ENCODE measurements around the gene MATN1.

MATN1 gene

DNA sequence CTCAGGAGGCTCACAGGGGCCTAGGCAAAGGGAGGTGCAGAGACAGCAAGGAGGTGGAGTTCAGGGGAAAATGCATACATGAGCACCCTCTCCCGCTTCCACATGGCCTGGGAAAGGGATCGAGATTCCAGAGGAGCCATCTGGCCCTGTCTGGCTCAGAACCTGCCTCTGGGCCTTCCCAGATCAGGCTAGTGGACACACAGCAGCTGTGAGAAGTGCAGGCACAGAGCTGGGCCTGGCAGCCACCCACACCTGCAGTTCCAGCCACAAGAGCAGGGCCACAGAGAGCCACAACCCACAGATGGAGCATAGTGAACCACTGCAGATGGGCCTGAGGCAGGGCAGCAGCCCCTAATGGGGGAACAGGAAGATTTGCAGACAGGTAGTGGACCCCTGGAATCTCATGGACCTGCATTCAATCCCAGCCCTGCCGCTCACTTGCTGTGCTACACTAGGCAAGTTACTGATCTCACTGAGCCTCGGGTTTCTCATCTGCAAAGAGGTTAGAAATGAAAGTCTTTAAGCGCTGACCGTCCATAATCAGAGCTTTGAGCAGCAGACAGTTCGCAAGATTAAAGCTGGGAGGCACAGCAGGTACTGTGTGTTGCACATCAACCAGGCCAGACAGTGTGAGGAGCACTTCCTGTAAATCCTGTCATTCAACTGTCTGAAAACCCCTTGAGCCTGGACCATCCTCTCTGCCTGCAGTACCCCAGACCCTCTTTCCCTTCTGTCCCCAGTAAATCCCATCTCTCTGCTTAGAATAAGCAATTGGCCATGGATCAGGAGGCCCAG lies 58.0 kb downstream of the MATN1 start:
- no peaks in the 10 kb centered on the region for H3K4me1 Mint-ChIP-seq
- no peaks in the 10 kb centered on the region for H3K9me3 Mint-ChIP-seq
- H3K27me3 Mint-ChIP-seq: peaks cover 9 to 17% of the 10 kb centered on the region in 2 donors
- no peak overlapping the region for H3K27ac Mint-ChIP-seq
- H3K36me3 Mint-ChIP-seq: no peaks in the 10 kb centered on the region
- no peak overlapping the region for H3K4me3 Mint-ChIP-seq
- DNase-seq: no peak
- no peak for ATAC-seq (replicated peaks)

DNA sequence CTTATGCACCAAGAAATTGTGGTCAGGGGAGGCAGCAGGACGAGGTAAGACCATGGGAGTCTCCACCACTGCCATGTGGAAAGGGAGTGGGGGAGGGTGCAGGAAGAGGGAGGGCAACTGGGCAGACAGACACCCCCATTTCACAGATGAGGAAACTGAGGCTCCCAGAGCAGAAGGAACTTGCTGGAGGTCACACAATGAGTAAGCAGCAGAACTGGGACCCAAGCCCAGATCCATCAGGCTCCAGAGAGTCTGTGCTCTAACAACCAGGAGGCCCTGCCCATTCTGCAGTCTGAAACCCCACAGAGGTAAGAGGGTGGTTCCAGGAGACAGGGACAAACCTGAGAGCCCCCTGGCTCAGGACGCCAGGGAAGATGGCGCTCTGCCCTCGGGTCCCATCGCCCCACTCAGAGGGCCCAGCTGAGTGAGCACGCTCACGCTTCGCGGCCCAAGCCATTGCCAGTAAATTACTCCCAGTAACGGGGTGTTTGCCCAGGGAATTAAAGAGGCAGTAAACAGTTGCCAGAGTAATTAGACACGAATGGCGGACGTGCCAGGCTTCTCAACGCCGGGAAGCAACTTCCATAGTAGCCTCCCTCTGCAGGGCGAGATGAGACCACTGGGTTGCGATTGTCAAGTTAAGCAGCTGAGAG lies 59.2 kb downstream of the MATN1 start:
- Mint-ChIP-seq H3K9me3 (no peaks in the 10 kb centered on the region), H3K4me1 (no peaks in the 10 kb centered on the region), H3K4me3 (no peak overlapping the region), H3K27ac (no peak overlapping the region), H3K27me3 (peaks cover 6 to 17% of the 10 kb centered on the region in 2 donors), H3K36me3 (no peaks in the 10 kb centered on the region)
- ATAC-seq (replicated peaks) (no peak), DNase-seq (no peak)

DNA sequence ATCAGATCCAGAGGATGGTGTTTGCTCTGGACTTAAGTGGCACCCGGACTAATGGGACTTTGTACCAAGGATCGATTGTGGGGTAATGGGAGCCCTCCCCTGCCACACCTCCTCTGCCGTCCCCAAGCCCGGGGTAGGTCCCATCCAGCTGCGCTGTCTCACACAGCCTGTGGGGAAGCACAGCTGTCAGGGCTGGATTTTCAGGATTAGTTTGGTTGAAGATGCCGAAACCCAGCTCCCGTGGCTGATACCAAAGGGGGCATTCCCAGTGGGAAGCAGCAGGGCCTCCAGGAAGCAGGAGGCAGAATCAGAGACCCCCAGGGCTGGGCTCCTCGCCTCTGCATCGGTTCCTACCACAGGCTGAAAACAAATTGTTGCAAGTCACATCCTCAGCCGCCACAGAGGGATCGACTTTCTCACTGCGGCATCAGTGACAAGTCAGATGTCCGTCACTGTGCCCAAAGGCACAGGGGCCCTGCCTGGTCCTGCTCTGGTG lies 59.7 kb downstream of the MATN1 start:
- DNase-seq (no peak), ATAC-seq (replicated peaks) (no peak)
- Mint-ChIP-seq H3K36me3 (no peaks in the 10 kb centered on the region), H3K27me3 (peaks cover 7 to 12% of the 10 kb centered on the region in 2 donors), H3K4me1 (no peaks in the 10 kb centered on the region), H3K9me3 (no peaks in the 10 kb centered on the region), H3K27ac (no peak overlapping the region), H3K4me3 (no peak overlapping the region)

DNA sequence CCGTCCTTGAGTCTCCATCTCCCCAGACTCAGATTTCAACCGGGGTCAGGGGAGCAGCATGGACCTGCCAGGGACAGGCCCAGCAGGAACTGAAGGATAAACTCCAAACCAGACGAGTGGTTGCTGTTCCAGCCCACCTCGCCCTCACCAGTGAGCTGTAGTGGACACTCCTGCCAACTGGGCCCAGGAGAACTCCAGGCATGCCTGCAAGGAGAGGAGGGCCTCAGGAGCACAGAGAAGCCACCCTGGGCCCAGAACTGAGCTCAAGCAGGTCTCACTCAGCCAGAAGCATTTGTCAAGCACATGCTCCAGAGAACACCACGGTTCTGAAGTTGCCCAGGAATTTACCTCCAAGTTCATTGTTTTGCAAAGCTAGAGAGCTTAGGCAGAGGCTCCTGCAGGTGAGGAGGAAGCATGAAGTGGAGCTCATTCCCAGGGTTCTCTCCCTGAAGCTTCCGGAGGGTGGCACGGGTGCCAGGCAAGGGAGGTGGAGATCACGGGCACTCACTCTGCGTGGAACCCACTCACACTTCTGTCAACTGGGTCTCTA lies 61.0 kb downstream of the MATN1 start:
- no peak overlapping the region for H3K4me3 Mint-ChIP-seq
- no peak overlapping the region for H3K27ac Mint-ChIP-seq
- ATAC-seq (replicated peaks) (no peak), DNase-seq (no peak)
- peaks cover 17% of the 10 kb centered on the region in 2 donors for H3K27me3 Mint-ChIP-seq
- H3K36me3 Mint-ChIP-seq: no peaks in the 10 kb centered on the region
- H3K9me3 Mint-ChIP-seq: no peaks in the 10 kb centered on the region
- H3K4me1 Mint-ChIP-seq: no peaks in the 10 kb centered on the region

DNA sequence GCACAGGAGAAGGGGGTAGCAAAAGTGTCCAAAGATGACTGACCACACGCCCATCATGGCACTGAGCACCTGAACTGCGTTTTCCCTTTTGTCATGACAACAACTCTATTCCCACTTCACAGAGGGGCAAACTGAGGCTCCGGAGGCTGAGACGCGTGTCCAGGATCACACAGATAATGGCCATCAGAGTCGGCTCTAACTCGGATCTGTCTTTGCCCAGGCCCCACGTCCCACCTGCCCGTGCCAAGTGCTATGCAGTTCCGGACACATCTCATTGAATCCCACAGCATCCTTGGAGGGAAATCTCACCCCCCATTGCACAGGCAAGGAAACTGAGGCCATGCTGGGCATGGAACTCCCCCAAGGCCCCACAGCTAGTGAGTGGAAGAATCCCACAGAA lies 62.1 kb downstream of the MATN1 start:
- Mint-ChIP-seq H3K4me3 (no peak overlapping the region), H3K4me1 (no peaks in the 10 kb centered on the region), H3K9me3 (no peaks in the 10 kb centered on the region), H3K36me3 (no peaks in the 10 kb centered on the region), H3K27me3 (peaks cover 17 to 24% of the 10 kb centered on the region in 2 donors), H3K27ac (no peak overlapping the region)
- ATAC-seq (replicated peaks) (no peak), DNase-seq (no peak)
